ENCODE data around the gene PATJ.

GRCh38 chr1:62076286-62076685 lies 334.0 kb downstream of the PATJ start:
- no peak for TF ChIP-seq CTCF (IDR thresholded peaks at IDR 0.05; ENCODE audit: insufficient read depth, low read length)
- TF ChIP-seq SPI1 (IDR thresholded peaks at IDR 0.05; ENCODE audit: borderline replicate concordance, low read depth) = no peak

Data from HL-60 (cell line).